ENCODE results near the gene PAQR7. TPM values are rescaled to one million over a fixed set of nuclear protein-coding genes. Genes with fewer than 3 reads are reported as not detected.

The PAQR7 gene
- total RNA-seq, 2 experiments from 2014 or later, result 1.1 to 1.5 TPM

GRCh38 chr1:25896266-25896665 lies 20.8 kb upstream of the PAQR7 start:
- Mint-ChIP-seq H3K27ac (no peak overlapping the region), H3K9me3 (no peaks in the 10 kb centered on the region), H3K4me3 (no peak overlapping the region), H3K27me3 (no peaks in the 10 kb centered on the region), H3K4me1 (ENCODE audit: low read depth) (peaks cover 13% of the 10 kb centered on the region), H3K36me3 (ENCODE audit: low read depth) (peaks cover 29% of the 10 kb centered on the region)
- no peak for TF ChIP-seq CTCF (IDR thresholded peaks at IDR 0.05)
- intact Hi-C loops (cut with DNase I, micrococcal nuclease), result no loop called here
- CTCF ChIA-PET, result interaction anchor here (0.9 to 4.6 kb wide), 10 partner anchors 8 to 466 kb away, joined by 3 to 184 read pairs (median 10); partner anchors contain the start of genes PAFAH2, PAQR7 and STMN1
- Histone ChIP-seq H3K27ac (ENCODE audit: low read depth in 1 of 2, low read length in 2 of 2) (no peak overlapping the region), H3K36me3 (ENCODE audit: insufficient read depth, low read length) (peaks cover 11% of the 10 kb centered on the region), H3K27me3 (ENCODE audit: control insufficient read depth in 1 of 2, insufficient read depth in 2 of 2, low read length in 2 of 2) (no peaks in the 10 kb centered on the region), H3K4me3 (ENCODE audit: low read length) (no peak overlapping the region), H3K9me3 (ENCODE audit: control insufficient read depth in 1 of 2, insufficient read depth in 1 of 2, low read length in 2 of 2) (no peaks in the 10 kb centered on the region), H3K4me1 (ENCODE audit: insufficient read depth, low read length) (peaks cover 10% of the 10 kb centered on the region)
- POLR2A ChIA-PET, result interaction anchor here (0.8 to 6.0 kb wide), 8 partner anchors 9 to 103 kb away, joined by 3 to 124 read pairs (median 12); partner anchors contain the start of genes MTFR1L, PAFAH2 and STMN1
- DNase-seq (no peak), ATAC-seq (ENCODE audit: poor library complexity) (no peak)

GRCh38 chr1:25895365-25895990 lies 20.0 kb upstream of the PAQR7 start:
- Mint-ChIP-seq H3K27me3 (no peaks in the 10 kb centered on the region), H3K36me3 (ENCODE audit: low read depth) (peaks cover 21% of the 10 kb centered on the region), H3K4me1 (ENCODE audit: low read depth) (peaks cover 9% of the 10 kb centered on the region), H3K27ac (peak overlapping the region; percentile 24), H3K4me3 (no peak overlapping the region), H3K9me3 (no peaks in the 10 kb centered on the region)
- no peaks in the 10 kb centered on the region for H3K9me3 ChIP-seq (ENCODE audit: control insufficient read depth in 1 of 2, insufficient read depth in 1 of 2, low read length in 2 of 2)
- H3K27me3 ChIP-seq (ENCODE audit: control insufficient read depth in 1 of 2, insufficient read depth in 2 of 2, low read length in 2 of 2), result no peaks in the 10 kb centered on the region
- ATAC-seq (ENCODE audit: poor library complexity) (peak; percentile 100), DNase-seq (peak; percentile 86 to 96 (median 88))
- peaks cover 5% of the 10 kb centered on the region for H3K36me3 ChIP-seq (ENCODE audit: insufficient read depth, low read length)
- CTCF ChIA-PET, result interaction anchor here (0.6 to 4.6 kb wide), 35 partner anchors 9 to 1514 kb away, joined by 3 to 184 read pairs (median 5); partner anchors contain the start of genes CEP85, LDLRAP1, MTFR1L and PAFAH2
- POLR2A ChIA-PET, result interaction anchor here (0.7 to 6.0 kb wide), 16 partner anchors 9 to 250 kb away, joined by 3 to 124 read pairs (median 4); partner anchors contain the start of genes MTFR1L, PAFAH2, PAQR7 and STMN1
- intact Hi-C loops (cut with DNase I, micrococcal nuclease), result loop anchor here (1.0 to 2.0 kb wide), 4 partner anchors 10 to 103 kb away; partner anchors contain the start of genes PAFAH2 (in 2 of the 2) and STMN1 (in 1 of the 2)
- H3K27ac ChIP-seq (ENCODE audit: low read depth in 1 of 2, low read length in 2 of 2), result no peak overlapping the region
- peaks cover 10% of the 10 kb centered on the region for H3K4me1 ChIP-seq (ENCODE audit: insufficient read depth, low read length)
- no peak overlapping the region for H3K4me3 ChIP-seq (ENCODE audit: low read length)
- peak; percentile 98 for TF ChIP-seq CTCF (IDR thresholded peaks at IDR 0.05)

- intact Hi-C loops (cut with DNase I, micrococcal nuclease), result loop anchor here in 1 of 2 experiments (5.0 kb wide), 2 partner anchors 36 to 71 kb away; partner anchors contain the start of gene AUNIP
- no peak for DNase-seq
- ChIA-PET POLR2A (interaction anchor here (0.8 to 0.9 kb wide), 2 partner anchors 78 to 105 kb away, joined by 3 read pairs; partner anchors contain the start of gene PAFAH2), CTCF (interaction anchor here (0.7 to 1.5 kb wide), 2 partner anchors 11 to 104 kb away, joined by 3 to 4 read pairs; partner anchors contain the start of gene PAFAH2)
- Mint-ChIP-seq H3K9me3 (no peaks in the 10 kb centered on the region), H3K4me1 (ENCODE audit: low read depth) (peaks cover 9% of the 10 kb centered on the region), H3K36me3 (ENCODE audit: low read depth) (peaks cover 1% of the 10 kb centered on the region), H3K4me3 (no peak overlapping the region), H3K27me3 (no peaks in the 10 kb centered on the region), H3K27ac (no peak overlapping the region)
- Histone ChIP-seq H3K4me3 (ENCODE audit: low read length) (no peak overlapping the region), H3K36me3 (ENCODE audit: insufficient read depth, low read length) (no peaks in the 10 kb centered on the region), H3K9me3 (ENCODE audit: control insufficient read depth in 1 of 2, insufficient read depth in 1 of 2, low read length in 2 of 2) (no peaks in the 10 kb centered on the region), H3K4me1 (ENCODE audit: insufficient read depth, low read length) (peaks cover 10% of the 10 kb centered on the region), H3K27me3 (ENCODE audit: control insufficient read depth in 1 of 2, insufficient read depth in 2 of 2, low read length in 2 of 2) (no peaks in the 10 kb centered on the region), H3K27ac (ENCODE audit: low read depth in 1 of 2, low read length in 2 of 2) (no peak overlapping the region)
- no peak for ATAC-seq (ENCODE audit: poor library complexity)
- no peak for TF ChIP-seq CTCF (IDR thresholded peaks at IDR 0.05)
These were observed 17.6 kb upstream of the PAQR7 start for GRCh38 chr1:25893116-25893515.

All from CD4-positive, alpha-beta T cell (primary cell).